HL-60 (cell line): ENCODE measurements around the gene RHBDF2.

Source experiments
- CTCF ChIP-seq: IDR thresholded peaks from one replicate; pipeline ENCODE4 v1.5.1; 2011; ENCODE audit warnings: low read length, control low read depth, inconsistent platforms; ENCODE audit not compliant: insufficient read depth
- REST ChIP-seq: IDR thresholded peaks from 2 replicates; pipeline ENCODE4 v1.6.1; 2012; ENCODE audit warnings: low read depth; ENCODE audit not compliant: insufficient replicate concordance
- SPI1 ChIP-seq: IDR thresholded peaks from 2 replicates; pipeline ENCODE4 v1.6.1; 2012; ENCODE audit warnings: low read depth, mild to moderate bottlenecking, borderline replicate concordance

DNA sequence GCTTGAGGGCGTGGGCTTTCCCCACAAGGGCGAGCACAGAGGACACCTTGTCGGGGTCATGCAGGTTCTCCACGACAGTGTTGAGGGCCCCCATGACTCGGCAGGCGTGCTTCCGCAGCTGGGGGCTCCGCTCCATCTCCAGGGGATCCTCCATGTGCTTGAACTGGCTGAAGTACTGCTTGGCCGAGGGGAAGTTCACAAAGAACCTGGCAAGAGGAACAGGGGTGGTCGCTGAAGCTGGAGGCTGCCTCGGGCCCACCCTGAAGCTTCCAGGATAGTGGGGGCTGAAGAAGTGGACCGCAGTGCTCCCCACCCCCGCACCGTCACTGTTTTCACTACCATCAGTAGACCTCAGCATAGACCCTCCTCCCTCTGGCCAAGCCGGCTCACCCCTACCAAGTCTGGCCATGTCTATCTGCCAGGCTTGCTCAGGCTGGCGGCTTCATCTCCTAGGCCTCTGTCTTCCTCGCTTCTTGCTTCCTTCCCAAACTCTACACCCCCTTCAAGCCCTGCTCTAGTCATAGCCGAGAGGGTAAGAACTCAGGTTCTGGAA, 30.3 kb upstream of the RHBDF2 start:
- no peak for TF ChIP-seq CTCF
- no peak for TF ChIP-seq REST
- TF ChIP-seq SPI1, result no peak
